WTC11 (cell line): Measurements from ENCODE around the gene PRDM15.

Experiments used
- ATF1 ChIP-seq: sonication (generic); formaldehyde crosslinking; IDR thresholded peaks from 2 replicates; pipeline ENCODE4 v1.8.1; 2023; ENCODE audit warnings: mild to moderate bottlenecking, moderate library complexity, missing genetic modification reagents
- ATF6 ChIP-seq: sonication (generic); formaldehyde crosslinking; IDR thresholded peaks from 2 replicates; pipeline ENCODE4 v1.8.1; 2023; ENCODE audit warnings: mild to moderate bottlenecking, missing genetic modification reagents
- CTCF ChIP-seq: fragments of 200-600 bp; IDR thresholded peaks from 2 replicates; pipeline ENCODE4 v1.8.0; 2022; ENCODE audit warnings: antibody characterized with exemption
- NFE2L1 ChIP-seq: sonication (generic); formaldehyde crosslinking; IDR thresholded peaks from 2 replicates; pipeline ENCODE4 v1.8.1; 2023; ENCODE audit warnings: missing genetic modification reagents
- NR3C1 ChIP-seq: sonication (generic); formaldehyde crosslinking; conservative IDR thresholded peaks from 2 replicates; pipeline ENCODE4 v1.8.1; 2023; ENCODE audit warnings: low read depth, mild to moderate bottlenecking, missing genetic modification reagents
- SMAD3 ChIP-seq: sonication (generic); formaldehyde crosslinking; IDR thresholded peaks from 2 replicates; pipeline ENCODE4 v1.8.0; 2022; ENCODE audit warnings: missing genetic modification reagents, mild to moderate bottlenecking, borderline replicate concordance
- USF2 ChIP-seq: sonication (generic); formaldehyde crosslinking; IDR thresholded peaks from 2 replicates; pipeline ENCODE4 v1.8.1; 2023; ENCODE audit warnings: mild to moderate bottlenecking, missing genetic modification reagents, moderate library complexity
- ZNF219 ChIP-seq: sonication (generic); formaldehyde crosslinking; IDR thresholded peaks from 2 replicates; pipeline ENCODE4 v1.8.0; 2023; ENCODE audit warnings: missing genetic modification reagents, mild to moderate bottlenecking, borderline replicate concordance
- ZNF232 ChIP-seq: sonication (generic); formaldehyde crosslinking; IDR thresholded peaks from 2 replicates; pipeline ENCODE4 v1.8.0; 2022; ENCODE audit warnings: mild to moderate bottlenecking, missing genetic modification reagents
- ZNF416 ChIP-seq: fragments of 250-450 bp; sonication (Bioruptor Pico); IDR thresholded peaks from 2 replicates; pipeline ENCODE4 v1.9.0; 2021; ENCODE audit warnings: mild to moderate bottlenecking, inconsistent platforms
- ZNF423 ChIP-seq: fragments of 250-450 bp; sonication (Bioruptor Pico); IDR thresholded peaks from 2 replicates; pipeline ENCODE4 v2.1.2; 2022; ENCODE audit warnings: mild to moderate bottlenecking, moderate library complexity
- TF ChIP-seq, protein P1 (sequence below): sonication (generic); formaldehyde crosslinking; IDR thresholded peaks from 2 replicates; pipeline ENCODE4 v1.8.0; 2022; ENCODE audit warnings: mild to moderate bottlenecking, missing genetic modification reagents
- TF ChIP-seq, protein P2 (sequence below): sonication (generic); formaldehyde crosslinking; IDR thresholded peaks from 2 replicates; pipeline ENCODE4 v1.8.0; 2022; ENCODE audit warnings: mild to moderate bottlenecking, missing genetic modification reagents

DNA sequence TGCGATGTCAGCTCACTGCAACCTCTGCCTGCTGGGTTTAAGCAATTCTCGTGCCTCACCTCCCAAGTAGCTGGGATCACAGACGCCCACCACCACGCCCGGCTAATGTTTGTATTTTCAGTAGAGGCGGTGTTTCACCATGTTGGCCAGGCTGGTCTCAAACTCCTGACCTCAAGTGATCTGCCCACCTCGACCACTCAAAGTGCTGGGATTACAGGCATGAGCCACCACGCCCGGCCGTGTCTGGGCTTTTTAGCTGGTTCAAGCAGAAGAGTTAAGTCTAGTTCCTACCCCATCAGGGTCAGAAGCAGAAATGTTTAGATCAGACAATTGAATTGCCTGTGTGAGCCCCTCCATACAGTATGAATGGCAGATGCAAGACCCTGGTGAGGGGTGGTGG lies 84.5 kb downstream of the PRDM15 start:
- TF ChIP-seq ATF1 (CRISPR knock-in tag) (no peak), ZNF232 (CRISPR knock-in tag) (no peak), CTCF (no peak), ZNF219 (CRISPR knock-in tag) (no peak), SMAD3 (CRISPR knock-in tag) (no peak), NR3C1 (CRISPR knock-in tag) (no peak), ATF6 (no peak), NFE2L1 (no peak), USF2 (CRISPR knock-in tag) (no peak), ZNF423 (no peak), ZNF416 (no peak)
- TF ChIP-seq, protein P1, sequence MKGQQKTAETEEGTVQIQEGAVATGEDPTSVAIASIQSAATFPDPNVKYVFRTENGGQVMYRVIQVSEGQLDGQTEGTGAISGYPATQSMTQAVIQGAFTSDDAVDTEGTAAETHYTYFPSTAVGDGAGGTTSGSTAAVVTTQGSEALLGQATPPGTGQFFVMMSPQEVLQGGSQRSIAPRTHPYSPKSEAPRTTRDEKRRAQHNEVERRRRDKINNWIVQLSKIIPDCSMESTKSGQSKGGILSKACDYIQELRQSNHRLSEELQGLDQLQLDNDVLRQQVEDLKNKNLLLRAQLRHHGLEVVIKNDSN (CRISPR knock-in tag), result no peak
- TF ChIP-seq, protein P2, sequence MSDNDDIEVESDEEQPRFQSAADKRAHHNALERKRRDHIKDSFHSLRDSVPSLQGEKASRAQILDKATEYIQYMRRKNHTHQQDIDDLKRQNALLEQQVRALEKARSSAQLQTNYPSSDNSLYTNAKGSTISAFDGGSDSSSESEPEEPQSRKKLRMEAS (CRISPR knock-in tag), result no peak
